GM19035 (cell line): ENCODE measurements around the gene SRCIN1.
"Not testable (repeated sequence)": the region's sequence is repeated elsewhere in the genome, so short reads cannot be mapped to it uniquely, and the experiment has no call there.

Source experiments
- ATAC-seq: cut with Tn5 transposase; IDR thresholded peaks from one replicate; pipeline ENCODE4 v1.9.1; 2021; ENCODE audit not compliant: unreplicated experiment

SRCIN1 gene

DNA sequence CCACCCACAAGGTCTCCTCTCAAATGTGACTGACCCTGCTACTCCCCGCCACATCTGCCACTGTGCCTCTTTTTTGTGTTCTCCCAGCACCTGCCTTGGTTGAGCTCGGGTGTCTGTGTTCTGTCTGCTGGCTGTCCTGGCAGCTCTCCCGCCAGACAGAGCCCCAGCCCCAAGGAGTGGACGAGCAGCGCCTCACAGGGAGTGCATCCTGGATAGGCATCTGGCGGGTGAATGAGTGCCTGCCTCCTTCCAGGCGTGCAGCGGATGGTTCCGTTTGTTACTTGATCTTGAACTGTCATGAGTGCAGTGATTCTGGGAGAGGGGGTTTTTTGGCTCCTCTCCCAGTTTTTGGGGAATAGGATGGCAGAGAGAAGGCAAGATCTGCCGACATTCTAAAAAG is 77.6 kb downstream of the SRCIN1 start:
- not testable (repeated sequence) for ATAC-seq

DNA sequence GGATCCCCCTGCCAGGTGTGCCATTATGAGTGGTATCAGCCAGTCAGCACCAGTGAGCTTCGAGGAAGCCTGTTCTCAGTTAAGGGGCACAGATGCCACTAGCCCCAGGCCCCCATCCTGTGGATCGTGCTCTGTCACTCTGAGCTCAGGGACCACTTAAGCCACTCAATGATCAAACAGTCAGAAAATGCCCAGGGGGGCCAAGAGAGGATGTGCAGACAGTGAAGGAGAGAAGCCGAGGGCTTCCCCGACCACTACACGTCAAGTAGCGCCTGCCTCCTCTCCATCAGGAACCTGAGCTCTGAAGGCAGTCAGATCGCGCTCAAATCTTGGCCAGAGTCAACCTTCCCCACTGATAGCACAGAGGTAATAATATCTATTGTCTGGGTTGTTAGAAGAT is 79.2 kb downstream of the SRCIN1 start:
- not testable (repeated sequence) for ATAC-seq

DNA sequence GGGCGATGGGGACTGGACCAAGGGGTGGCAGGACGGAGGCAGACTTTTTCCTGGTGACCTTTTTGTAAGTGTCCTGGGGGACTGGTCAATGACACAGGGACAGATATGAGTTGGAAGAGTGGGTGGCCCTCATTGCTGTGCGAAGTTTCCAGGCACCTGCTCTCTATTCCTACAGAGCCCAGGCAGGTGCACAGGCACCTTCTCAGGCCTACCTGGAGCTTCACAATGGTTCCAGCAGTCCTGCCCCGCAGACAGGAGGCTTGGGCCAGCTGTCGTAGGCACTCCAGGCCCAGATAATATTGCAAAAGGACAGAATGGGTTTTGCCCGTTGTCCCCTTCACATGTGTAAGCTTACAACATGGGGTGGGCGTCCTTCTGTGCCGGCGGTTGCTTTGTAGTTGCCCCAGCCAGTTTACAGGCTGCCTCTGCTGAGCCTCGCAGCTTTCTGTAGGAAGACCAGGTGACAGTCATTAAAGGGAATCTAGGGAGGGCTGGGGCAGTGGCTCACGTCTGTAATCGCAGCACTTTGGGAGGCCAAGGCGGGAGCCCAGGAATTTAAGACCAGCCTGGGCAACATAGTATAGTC is 93.2 kb downstream of the SRCIN1 start:
- ATAC-seq, result no peak

DNA sequence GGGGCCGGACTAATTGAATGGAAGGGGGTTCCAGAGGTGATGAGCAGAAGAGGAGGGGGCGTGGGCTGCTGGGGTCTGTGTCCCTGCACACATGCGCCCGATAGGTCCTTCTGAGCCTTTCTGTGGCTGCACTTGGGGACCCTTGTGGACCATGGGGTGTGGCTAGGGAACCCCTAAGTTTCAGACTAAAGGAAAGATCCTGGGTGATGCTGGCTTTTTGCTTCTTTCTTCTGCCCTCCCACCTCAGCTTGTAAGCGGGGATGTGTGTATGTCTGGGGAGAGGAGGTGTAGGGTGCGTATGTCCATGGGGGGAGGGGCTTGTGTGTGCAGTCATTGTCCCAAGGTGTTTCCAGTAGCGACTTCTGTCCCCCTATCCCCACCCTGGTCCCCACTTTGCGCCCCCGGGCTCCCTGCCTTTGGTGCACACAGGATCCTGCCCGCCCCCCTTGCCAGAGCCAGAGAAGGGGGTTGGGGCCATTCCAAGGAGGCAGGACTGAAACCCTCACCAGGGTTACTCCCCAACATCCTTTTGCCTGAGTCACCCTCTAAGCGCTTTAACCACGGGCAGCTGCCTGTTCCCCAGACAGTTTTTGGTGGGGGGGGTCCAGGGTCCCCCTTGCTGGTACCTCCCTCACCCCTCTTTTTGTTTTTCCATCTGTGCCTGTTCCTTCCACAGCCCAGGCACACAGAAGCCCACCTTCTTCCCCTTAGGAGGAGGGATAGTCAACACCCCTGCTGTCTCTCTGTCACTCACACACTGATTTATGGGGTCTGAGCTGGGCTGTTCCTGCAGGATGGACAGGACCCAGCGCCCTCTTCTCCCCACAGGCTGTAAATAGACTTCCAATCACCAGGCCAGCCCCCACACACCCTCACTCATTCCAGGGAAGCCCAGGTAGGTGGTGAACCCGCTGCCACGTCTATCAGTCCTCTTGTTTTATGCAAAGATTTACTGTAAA is 94.3 kb downstream of the SRCIN1 start:
- no peak for ATAC-seq

DNA sequence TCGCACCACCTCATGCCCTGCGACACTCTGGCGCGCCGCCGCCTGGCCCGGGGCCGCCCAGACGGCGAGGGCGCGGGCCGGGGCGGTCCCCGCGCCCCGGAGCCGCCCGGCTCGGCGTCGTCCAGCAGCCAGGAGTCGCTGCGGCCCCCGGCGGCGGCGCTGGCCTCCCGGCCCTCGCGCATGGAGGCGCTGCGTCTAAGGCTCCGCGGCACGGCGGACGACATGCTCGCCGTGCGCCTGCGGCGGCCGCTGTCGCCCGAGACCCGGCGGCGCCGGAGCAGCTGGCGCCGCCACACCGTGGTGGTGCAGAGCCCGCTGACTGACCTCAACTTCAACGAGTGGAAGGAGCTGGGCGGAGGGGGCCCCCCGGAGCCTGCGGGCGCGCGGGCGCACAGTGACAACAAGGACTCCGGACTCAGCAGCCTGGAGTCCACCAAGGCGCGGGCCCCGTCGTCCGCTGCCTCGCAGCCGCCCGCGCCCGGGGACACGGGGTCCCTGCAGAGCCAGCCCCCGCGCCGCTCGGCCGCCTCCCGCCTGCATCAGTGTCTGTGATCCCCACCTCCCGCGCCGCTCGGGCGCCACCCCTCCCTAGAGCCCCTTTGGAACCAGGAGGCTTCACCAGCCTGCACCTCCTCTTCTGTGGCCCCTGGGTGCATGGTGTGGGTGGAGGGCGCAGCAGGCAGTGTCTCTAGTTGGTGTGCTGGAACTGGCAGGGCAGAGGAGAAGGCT is 95.2 kb downstream of the SRCIN1 start:
- no peak for ATAC-seq

DNA sequence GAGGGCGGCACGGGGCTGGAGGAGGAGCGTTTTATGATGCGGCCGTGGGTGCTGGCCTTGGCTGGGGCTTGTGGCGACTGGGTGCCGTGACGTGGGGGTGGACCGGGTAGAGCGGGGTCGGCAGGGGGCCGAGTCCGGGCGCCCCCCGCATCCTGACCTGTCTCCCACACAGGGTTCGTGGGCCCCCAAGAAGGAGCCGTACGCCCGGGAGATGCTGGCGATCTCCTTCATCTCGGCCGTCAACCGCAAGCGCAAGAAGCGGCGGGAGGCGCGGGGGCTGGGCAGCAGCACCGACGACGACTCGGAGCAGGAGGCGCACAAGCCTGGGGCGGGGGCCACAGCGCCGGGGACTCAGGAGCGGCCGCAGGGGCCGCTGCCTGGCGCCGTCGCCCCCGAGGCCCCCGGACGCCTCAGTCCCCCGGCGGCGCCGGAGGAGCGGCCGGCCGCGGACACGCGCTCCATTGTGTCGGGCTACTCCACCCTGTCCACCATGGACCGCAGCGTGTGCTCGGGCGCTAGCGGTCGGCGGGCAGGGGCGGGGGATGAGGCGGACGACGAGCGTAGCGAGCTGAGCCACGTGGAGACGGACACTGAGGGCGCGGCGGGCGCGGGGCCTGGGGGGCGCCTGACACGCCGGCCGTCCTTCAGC is 95.9 kb downstream of the SRCIN1 start:
- ATAC-seq, result no peak

DNA sequence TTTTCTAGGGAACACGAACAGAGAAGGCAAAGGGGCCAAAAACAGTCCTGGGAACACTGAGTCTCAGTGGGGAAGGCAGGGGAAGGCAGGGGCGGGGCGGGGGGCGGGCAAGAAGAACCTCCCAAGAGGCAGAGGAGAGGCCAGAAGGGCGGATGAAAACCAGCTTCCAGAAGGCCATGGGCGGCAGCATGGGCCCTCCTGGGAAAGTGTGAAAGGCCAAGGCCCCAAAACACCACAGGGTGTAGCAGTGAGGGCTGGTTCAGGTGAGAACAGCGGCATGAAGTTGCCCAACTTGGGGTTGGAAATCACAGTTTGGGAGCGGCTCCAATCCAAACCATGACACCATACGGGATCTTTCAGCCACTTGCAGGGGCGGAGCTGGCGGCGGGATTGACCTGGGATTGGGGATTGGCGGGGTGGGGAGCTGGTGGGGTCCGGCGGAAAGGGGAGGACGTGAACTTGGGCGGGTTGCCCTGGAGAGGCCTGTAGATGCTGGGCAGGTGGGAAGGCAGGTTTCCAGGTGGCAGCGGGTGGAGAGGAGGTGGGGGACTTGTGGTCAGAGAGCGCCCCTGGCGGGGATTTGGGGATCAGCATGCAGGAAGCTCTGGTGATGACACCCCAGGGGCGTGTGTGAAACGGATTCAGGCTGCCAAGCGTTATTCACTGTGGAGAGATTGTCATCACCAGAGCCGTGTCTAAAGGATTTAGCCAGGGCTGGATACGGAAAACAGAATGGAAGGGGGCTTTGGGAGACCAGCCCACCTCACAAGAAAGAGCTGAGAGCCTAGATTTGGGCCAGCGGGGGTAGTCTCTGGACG is 96.6 kb downstream of the SRCIN1 start:
- ATAC-seq, result no peak

DNA sequence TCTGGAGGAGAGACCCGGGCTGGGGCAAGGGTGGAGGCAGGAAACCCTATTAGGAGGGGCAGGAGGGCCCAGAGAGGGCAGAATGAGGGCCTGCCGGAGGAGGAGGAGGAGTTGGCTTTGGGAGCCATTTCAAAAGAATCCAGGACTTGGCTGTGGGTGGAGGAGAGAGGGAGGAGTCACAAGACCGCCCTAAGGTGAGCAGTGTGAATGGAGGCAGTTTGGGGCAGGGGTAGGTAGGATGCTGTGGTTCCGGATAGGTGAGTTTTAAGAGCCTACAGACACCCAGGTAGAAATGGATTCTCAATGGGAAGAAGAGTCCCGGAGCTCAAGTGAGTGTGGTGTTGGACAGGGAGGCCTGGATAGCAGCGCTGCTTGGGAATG is 97.2 kb downstream of the SRCIN1 start:
- ATAC-seq, result no peak

DNA sequence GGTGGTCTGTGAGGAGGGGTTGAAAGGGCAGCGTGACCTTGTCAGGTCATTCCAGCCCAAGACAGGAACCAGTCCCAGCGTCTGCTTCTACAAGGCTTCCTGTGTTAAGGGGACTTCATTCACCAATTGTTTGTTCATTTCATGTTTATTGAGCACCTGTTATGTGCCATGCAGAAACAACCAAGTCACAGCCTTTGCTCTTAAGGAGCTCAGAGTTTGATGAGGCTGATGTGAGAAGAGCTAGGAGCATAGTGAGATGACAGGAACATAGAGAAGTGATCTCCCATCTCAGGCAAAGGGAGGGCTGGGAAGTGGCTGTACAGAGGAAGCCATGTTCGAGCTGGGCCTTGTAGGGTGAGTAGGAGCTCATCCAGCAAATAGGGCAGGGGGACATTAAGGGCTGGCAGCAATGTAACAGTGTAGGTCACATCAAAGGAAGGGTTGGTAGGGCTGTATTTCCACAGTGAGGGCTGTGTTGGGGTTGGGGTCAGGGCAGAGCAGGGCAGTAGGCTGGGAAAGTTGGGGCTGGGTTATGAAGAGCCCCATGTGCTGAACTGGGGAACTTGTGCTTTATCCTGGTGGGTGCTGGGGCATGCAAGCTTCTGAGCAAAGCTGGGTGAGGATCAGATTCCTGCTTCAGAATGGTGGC is 97.7 kb downstream of the SRCIN1 start:
- no peak for ATAC-seq

DNA sequence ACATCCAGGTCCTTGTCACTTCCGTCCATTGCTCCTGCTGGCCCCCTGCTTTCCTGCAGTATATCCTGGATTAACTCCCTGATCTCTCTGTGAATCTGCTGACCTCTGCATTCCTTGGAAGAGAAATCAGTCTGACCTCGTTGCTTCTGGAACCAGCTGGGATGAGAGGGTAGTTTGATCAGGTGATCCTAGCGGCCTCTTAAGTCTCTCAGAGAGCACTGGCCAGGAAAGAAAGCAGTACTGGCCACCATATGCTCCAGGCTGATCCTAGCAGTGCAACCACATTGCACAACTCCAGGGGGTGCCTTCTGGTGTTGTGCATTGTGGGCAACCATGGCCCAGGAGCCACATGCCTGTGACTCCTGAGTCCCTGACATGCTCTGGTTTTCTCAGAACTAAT is 98.3 kb downstream of the SRCIN1 start:
- no peak for ATAC-seq

DNA sequence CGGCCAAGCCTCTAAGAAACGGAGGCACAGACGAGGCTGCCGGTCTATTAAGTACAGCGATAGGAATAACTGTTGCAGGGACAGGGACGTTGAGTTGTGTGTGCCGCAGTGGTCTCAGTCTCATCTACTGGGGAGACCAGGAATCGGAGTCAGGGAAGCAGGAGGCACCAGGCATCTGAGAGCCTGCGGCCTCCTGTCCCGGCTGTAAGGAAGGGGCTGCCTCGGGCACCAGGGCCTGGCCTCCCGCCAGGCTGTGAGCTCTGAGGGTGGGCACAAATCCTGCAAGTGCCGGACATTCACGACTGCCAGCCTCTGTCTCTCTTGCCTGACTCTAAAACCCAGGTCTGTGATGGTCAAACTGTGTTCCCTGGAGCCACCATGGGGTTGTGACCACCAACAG is 101.5 kb downstream of the SRCIN1 start:
- no peak for ATAC-seq

DNA sequence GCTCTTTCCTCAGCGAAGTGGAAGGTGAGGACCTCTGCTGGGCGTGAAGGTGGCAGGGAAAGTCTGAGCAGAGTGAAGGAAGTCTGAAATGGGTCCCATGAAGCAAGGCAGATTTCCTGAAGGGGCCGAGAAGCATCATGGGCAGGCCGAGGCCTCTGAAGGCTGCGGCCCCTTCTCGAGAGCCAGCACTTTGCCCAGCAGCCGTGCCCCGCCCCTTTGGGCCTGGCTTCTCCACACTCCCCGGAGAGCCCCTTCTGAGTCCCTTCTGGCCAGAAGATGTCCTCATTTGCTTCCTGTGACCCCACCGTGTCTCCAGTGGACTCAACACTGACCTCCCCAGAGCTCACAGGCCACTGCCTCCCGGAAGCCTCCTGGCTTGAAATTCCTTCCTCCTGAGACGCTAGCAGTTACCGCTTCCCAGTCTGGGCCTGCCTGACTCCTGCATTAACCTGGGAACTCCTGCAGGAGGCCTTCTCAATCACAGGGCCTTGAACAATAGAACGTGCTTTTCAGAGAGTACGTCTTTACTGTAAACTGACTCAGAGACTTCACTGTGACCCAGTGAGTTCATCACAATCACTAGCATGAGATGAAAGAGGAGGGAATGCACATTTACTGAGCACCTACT is 102.4 kb downstream of the SRCIN1 start:
- not testable (repeated sequence) for ATAC-seq

DNA sequence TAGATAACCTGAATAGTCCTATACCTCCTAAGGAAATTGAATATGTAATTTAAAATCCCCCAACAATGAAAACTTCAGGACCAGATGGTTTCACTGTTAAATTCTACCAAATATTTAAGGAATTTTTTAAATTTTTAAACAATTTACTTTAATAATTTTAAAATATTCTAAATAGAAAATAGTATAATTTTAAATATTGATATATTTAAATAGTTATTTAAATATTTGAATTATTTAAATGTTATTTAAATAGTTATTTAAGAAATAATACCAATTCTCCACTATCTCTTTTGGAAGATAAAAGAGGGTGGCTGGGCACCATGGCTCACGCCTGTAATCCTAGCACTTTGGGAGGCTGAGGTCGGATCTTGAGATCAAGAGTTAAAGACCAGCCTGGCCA is 104.0 kb downstream of the SRCIN1 start:
- not testable (repeated sequence) for ATAC-seq

DNA sequence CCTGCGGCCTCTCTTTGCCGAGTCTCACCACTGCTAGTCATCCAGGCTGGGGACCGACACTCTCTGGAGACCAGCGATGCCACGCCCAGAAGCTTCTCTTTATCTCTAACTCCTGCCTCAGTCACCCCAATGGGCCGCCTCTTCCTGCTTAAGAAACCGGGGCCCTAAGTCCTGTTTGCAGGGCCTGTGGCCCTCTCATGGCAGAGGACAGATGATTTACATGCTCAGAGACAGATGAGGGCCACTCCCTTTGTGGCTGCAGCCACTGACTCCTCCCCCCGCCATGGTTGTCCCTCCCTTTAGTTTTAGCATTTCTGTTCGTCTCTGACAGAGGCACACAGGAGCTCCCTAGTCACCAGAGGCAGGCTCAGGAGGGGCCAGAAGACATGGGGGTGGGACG is 106.5 kb downstream of the SRCIN1 start:
- not testable (repeated sequence) for ATAC-seq

DNA sequence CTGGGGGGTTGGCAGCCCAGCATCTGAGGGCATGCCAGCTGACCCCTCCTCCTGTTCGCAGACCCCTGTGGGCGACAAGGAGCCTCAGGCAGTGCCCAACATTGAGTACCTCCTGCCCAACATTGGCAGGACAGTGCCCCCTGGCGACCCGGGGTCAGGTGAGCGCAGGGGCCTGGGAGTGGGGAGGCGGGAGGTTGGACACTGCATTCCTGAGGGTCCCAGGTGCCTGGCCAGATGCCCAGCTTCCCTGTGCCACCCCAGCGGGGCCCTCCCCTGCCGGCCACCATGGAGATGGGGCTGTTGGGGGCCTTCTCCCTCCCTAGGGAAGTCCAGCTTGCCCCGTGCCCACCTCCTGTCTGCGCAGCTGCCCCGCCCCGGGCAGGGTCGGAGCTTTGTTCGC is 107.4 kb downstream of the SRCIN1 start:
- no peak for ATAC-seq

DNA sequence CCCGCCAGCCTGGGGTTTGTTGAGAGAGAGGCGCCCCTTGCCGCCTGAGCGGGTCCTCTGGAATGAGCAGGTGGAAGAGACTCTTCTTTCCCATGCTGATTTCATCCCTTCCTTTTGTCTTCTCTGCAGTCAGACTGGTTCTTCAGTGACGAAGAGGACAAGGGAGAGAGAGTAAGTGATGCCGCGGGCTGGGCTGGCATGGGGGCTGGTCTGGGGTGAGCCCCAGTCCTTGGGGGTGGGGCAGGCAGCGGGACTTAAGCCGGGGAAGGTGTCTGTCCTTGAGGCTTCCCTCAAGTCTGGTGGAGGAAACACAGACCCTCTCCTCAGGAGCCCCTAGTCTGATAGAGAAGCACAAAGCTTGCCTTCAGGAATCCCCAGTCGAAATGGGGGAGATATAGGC is 108.1 kb downstream of the SRCIN1 start:
- not testable (repeated sequence) for ATAC-seq

DNA sequence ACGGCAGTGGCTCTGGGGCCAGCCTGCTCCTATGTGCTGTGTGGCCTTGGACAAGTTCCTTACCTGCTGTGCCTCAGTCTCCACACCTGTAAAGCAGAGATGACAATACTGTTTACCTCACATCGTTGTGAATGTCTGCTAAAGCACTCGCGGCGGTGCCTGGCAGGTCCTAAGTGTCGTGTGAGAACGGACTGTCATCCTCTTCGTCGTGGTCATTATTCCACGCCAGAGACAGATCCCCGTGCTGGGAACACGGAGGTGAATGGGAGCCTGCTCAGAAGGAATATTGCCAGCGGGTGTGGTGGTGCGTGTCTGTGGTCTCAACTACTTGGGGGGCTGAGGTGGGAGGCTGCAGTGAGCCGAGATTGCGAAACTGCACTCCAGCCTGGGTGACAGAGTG is 111.6 kb downstream of the SRCIN1 start:
- ATAC-seq, result not testable (repeated sequence)

DNA sequence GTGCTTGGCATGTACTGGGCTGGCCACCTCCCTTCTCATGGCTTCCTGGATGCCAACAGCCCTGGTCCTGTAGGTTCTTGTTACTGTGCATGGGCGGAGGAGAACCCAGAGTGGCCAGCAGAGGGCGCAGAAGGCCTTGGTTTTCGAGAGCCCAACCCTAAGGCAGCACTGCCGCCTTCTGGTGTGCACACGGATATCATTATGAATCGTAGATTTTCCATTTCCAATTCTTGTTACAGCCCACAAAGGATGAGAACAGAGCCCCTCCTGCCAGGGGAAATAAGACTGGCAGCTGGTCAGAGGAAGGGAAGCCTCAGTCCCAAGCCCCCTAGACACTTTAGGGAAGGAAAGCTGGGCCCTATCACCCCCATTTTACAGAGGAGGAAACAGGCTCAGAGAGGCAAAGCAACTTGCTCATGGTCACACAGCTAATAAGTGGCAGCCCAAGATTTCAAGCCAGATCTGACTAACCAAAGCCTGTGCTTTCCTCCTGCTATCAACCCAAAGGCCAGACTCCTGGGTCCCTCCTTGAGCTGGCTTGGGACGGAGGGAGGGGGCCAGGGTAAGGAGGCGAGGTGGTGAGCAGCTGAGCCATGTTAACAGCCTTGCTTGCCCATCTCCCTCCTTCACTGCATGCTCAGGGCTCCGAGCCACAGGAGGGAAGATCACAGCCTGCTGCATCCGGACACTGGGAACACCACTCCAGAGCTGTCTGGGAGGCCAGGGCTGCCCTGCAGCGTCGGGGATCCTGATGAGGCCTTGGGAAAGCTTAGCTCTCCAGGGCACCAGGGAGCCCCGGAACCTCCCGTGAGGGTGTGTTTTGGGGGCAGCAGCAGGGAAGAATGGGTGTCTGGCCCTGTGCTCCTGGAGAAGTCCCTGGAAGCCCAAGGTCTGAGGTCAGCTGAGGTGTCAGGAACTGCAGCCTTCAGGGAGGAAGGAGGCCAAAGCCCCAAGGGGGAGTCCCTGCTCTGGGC is 113.4 kb downstream of the SRCIN1 start:
- not testable (repeated sequence) for ATAC-seq
